ENCODE measurements around the gene LEFTY2.

LEFTY2 gene

DNA sequence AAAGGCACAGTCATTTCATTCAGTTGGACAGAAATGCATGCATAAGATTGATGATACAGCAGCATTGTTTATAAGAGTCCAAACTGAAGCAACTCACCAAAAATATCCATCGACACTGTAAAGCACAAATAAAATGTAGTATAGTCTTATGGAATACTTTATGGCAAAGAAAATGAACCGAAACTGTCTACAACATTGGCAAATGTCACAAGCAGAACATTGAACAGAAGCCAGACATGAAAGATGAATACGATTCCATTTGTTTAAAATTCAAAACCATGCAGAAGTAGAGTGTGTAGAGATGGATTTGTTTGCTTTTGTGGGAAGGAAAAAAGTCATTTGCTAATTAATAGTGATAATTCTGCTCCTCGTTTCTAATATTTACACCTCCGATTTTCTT lies 44.5 kb downstream of the LEFTY2 start:
- no peak for DNase-seq (ENCODE audit: low read depth in 1 of 2, low spot score in 1 of 2)
- Histone ChIP-seq H3K27ac (replicated peaks) (peak overlapping the region; percentile 24; the same call in 1 of the 2 replicates), H3K27me3 (ENCODE audit: insufficient read depth, poor library complexity, severe bottlenecking) (no peaks in the 10 kb centered on the region), H3K4me3 (replicated peaks; ENCODE audit: insufficient read depth, low read length) (no peak overlapping the region)
- TF ChIP-seq REST (IDR thresholded peaks at IDR 0.05; ENCODE audit: insufficient replicate concordance, low read depth): no peak

DNA sequence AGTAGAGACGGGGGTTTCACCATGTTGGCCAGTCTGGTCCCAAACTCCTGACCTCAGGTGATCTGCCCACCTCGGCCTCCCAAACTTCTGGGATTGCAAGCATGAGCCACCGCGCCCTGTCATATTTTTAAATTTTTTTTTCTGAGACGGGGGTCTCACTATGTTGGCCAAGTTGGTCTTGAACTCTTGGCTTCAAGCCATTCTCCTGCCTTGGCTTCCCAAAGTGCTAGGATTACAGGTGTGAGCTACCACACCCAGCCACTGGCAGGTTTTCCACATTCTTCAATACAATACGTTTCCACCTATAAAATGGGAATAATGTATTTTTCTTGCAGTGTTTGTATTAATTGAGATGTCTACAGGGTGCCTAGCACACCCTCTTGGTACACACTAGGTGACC lies 48.7 kb downstream of the LEFTY2 start:
- H3K27ac ChIP-seq (replicated peaks): no peak overlapping the region
- DNase-seq (ENCODE audit: low read depth in 1 of 2, low spot score in 1 of 2): no peak
- no peak overlapping the region for H3K4me3 ChIP-seq (replicated peaks; ENCODE audit: insufficient read depth, low read length)
- no peaks in the 10 kb centered on the region for H3K27me3 ChIP-seq (ENCODE audit: insufficient read depth, poor library complexity, severe bottlenecking)
- TF ChIP-seq POLR2AphosphoS5 (IDR thresholded peaks at IDR 0.05; ENCODE audit: low read depth) (no peak), SPI1 (IDR thresholded peaks at IDR 0.05; ENCODE audit: borderline replicate concordance, low read depth) (no peak), GABPA (IDR thresholded peaks at IDR 0.05; ENCODE audit: low read depth) (no peak), REST (IDR thresholded peaks at IDR 0.05; ENCODE audit: insufficient replicate concordance, low read depth) (no peak)
- TF ChIP-seq, protein P1, sequence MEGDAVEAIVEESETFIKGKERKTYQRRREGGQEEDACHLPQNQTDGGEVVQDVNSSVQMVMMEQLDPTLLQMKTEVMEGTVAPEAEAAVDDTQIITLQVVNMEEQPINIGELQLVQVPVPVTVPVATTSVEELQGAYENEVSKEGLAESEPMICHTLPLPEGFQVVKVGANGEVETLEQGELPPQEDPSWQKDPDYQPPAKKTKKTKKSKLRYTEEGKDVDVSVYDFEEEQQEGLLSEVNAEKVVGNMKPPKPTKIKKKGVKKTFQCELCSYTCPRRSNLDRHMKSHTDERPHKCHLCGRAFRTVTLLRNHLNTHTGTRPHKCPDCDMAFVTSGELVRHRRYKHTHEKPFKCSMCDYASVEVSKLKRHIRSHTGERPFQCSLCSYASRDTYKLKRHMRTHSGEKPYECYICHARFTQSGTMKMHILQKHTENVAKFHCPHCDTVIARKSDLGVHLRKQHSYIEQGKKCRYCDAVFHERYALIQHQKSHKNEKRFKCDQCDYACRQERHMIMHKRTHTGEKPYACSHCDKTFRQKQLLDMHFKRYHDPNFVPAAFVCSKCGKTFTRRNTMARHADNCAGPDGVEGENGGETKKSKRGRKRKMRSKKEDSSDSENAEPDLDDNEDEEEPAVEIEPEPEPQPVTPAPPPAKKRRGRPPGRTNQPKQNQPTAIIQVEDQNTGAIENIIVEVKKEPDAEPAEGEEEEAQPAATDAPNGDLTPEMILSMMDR (IDR thresholded peaks at IDR 0.05; ENCODE audit: insufficient read depth, low read length): no peak

DNA sequence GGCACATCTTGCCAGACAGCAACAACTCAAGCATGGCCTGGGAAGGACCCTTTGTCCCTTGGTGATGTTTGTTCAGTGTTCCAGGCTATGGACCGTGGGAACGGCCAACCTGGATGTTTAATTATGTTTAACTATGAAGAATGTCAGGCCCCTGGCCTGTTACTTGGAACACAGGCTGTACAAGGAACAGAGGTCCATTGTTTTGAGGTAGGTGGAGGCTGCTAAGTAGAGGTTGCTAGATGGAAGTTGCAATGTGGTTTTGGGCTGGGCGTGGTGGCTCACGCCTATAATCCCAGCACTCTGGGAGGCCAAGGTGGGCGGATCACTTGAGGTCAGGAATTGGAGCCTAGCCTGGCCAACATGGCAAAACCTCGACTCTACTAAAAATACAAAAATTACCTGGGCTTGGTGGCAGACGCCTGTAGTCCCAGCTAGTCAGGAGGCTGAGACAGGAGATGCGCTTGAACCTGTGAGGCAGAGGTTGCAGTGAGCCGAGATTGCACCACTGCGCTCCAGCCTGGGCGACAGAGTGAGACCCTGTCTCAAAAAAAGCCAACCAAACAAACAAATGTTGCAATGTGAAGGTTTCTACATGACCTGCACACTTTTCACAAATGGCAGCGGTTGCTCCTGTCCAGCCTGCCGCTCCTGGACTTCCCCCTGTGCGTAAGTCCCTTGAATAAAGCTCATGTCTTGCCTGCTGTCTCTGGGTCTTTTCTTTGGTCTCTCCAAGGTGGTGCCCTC lies 49.6 kb downstream of the LEFTY2 start:
- Histone ChIP-seq H3K27ac (replicated peaks) (no peak overlapping the region), H3K27me3 (ENCODE audit: insufficient read depth, poor library complexity, severe bottlenecking) (no peaks in the 10 kb centered on the region), H3K4me3 (replicated peaks; ENCODE audit: insufficient read depth, low read length) (no peak overlapping the region)
- DNase-seq (ENCODE audit: low read depth in 1 of 2, low spot score in 1 of 2): no peak
- TF ChIP-seq, protein P1 (IDR thresholded peaks at IDR 0.05; ENCODE audit: insufficient read depth, low read length): no peak
- TF ChIP-seq GABPA (IDR thresholded peaks at IDR 0.05; ENCODE audit: low read depth): no peak

DNA sequence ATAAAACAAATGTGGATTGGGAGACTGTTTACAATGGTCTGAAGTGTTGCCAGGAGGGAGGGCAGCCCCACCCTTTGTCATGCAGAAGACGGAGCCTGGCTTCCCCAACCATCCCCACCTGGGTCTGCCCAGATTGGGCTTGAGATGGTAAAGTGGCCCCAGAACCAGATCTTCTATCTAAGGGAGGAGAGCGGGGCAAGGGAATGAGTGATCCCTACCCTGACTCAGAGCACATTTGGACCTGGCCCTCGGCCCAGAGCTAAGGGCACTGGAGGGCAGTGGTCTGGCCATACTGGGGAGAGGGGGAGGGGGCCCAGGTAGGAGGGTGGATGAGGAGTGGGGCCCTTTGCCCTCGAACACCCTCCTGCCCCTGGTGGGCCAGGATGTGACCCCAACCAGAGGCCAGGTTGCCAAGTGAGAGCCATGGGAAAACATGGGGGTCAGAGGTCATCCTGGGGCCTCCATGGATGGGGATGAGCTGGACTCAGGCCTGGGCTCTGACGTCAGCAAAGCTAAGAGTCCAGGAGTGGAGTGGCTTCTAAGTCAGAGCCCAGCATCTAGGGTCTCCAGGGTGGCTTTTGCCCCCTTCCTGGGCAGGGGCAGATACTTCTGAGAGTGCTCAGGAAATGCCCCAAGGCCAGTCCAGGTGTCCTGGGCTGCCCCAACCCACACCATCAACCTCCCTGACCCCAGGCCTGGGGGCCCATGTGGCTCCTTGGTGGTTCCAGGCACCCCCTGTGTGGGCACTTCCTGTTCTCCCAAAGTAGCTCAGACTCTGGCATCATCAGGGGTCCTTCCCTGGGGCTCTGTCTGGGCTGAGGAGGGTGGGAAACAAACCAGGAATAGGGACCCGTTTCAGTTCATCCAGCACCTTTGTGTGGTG lies 50.4 kb downstream of the LEFTY2 start:
- TF ChIP-seq GABPA (IDR thresholded peaks at IDR 0.05; ENCODE audit: low read depth) (no peak), POLR2AphosphoS5 (IDR thresholded peaks at IDR 0.05; ENCODE audit: low read depth) (no peak), SPI1 (IDR thresholded peaks at IDR 0.05; ENCODE audit: borderline replicate concordance, low read depth) (no peak), REST (IDR thresholded peaks at IDR 0.05; ENCODE audit: insufficient replicate concordance, low read depth) (no peak)
- TF ChIP-seq, protein P1 (IDR thresholded peaks at IDR 0.05; ENCODE audit: insufficient read depth, low read length): no peak
- DNase-seq (ENCODE audit: low read depth in 1 of 2, low spot score in 1 of 2): no peak
- H3K27me3 ChIP-seq (ENCODE audit: insufficient read depth, poor library complexity, severe bottlenecking): no peaks in the 10 kb centered on the region
- no peak overlapping the region for H3K27ac ChIP-seq (replicated peaks)
- H3K4me3 ChIP-seq (replicated peaks; ENCODE audit: insufficient read depth, low read length): no peak overlapping the region
